SU-DHL-6 (cell line): Measurements from ENCODE around the gene CYP2W1.

Source experiments
- EZH2phosphoT487 ChIP-seq: fragments of 200-600 bp; sonication (generic), shearing (Covaris generic); conservative IDR thresholded peaks from 2 replicates; pipeline ENCODE4 v1.6.1; 2018; ENCODE audit warnings: mild to moderate bottlenecking, antibody characterized with exemption, low read length, moderate library complexity, mixed read lengths
- TF ChIP-seq, protein P1 (sequence below): fragments of 200-600 bp; sonication (generic); IDR thresholded peaks from one replicate; pipeline ENCODE4 v1.5.1; 2017; ENCODE audit warnings: antibody characterized with exemption, mild to moderate bottlenecking, low read length, moderate library complexity; ENCODE audit not compliant: insufficient read depth, poor library complexity, severe bottlenecking

DNA sequence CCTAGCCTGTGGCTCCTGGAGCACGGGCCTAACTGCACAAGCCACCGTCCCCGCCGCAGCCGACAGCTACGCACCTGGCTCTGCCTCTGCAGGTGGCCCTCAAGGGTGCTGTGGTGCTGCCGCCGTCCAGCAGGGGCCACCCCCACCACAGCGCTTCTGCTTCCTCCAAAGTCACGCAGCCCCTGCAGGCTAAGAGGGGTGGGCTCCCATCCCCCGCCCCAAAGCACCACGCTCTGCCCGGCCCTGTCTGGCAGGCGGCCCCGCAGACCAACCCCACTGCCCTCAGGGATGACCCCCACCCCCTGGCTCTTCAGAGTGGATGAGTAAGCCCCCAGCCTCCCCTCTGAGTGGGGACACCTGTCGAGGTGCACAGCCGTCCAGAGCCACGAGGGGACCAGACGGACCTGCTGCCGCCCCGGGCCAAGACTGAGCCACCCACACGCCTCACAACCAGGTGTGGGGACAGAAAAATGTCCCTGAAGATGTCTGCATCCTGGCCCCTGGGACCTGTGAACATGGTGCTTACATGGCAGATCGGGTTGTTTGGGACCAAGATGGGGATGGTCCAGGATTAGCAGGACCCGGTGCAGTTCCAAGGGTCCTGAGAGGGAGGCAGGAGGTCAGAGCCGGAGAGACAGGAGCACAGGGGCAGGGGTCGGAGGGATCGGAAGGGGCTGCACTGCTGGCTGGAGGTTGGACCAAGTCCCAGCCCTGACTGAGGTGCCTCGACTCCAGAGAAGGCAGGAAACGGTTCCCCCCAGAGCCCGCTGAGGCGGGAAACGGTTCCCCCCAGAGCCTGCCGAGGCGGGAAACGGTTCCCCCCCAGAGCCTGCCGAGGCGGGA is 19.5 kb upstream of the CYP2W1 start:
- TF ChIP-seq, protein P1, sequence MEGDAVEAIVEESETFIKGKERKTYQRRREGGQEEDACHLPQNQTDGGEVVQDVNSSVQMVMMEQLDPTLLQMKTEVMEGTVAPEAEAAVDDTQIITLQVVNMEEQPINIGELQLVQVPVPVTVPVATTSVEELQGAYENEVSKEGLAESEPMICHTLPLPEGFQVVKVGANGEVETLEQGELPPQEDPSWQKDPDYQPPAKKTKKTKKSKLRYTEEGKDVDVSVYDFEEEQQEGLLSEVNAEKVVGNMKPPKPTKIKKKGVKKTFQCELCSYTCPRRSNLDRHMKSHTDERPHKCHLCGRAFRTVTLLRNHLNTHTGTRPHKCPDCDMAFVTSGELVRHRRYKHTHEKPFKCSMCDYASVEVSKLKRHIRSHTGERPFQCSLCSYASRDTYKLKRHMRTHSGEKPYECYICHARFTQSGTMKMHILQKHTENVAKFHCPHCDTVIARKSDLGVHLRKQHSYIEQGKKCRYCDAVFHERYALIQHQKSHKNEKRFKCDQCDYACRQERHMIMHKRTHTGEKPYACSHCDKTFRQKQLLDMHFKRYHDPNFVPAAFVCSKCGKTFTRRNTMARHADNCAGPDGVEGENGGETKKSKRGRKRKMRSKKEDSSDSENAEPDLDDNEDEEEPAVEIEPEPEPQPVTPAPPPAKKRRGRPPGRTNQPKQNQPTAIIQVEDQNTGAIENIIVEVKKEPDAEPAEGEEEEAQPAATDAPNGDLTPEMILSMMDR = no peak
- no peak for TF ChIP-seq EZH2phosphoT487
